B cell (primary cell): Measurements from ENCODE around the gene NUDCD3.

Experiments
- CTCF ChIP-seq: fragments of 200-600 bp; IDR thresholded peaks from one replicate; pipeline ENCODE4 v1.8.0; 2022; ENCODE audit warnings: antibody characterized with exemption, mild to moderate bottlenecking
- EZH2 ChIP-seq: IDR thresholded peaks from 2 replicates; pipeline ENCODE4 v1.6.1; 2012; ENCODE audit warnings: borderline replicate concordance, low read depth, mild to moderate bottlenecking, moderate library complexity, low read length; ENCODE audit not compliant: insufficient read depth, poor library complexity, severe bottlenecking

DNA sequence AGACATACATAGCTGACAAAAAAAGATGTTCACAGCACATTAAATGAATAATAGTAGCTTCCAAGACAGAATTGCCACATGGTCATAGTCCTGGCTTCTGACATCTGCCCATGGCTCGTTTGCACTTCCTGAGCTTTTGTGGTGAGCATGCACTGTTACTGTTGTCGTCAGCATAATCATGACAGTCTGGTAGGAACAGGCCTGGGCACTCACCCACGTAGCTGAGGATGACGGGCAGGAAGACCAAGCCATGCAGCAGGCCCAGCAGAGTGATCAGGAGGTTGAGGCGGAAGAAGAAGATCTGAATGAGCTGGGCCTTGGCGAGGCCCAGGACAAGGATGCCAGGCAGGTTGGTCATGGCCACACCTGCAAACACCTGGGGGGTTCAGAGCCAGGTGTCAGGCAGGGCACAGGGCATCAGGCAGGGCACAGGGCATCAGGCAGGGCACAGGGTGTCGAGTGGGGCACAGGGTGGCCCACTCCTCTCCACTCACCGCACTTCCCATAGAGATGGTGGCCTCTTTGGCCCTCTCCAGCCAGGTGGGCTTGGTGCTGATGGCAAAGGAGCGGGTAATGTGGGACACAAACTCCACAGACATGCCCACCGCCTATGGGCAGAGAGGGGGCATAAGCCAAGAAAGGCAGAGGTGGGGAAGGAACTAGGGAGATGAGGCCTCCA is 25.3 kb upstream of the NUDCD3 start:
- TF ChIP-seq EZH2 (no peak), CTCF (no peak)
